Forelimb muscle (tissue), 1 donor: ENCODE results near the gene ATAD3A. TPM values are rescaled to one million over a fixed set of nuclear protein-coding genes. Genes with fewer than 3 reads are reported as not detected.
A peak's percentile ranks its signal among the peaks of the same experiment; 100 is the strongest.
"Not testable (repeated sequence)": the region's sequence is repeated elsewhere in the genome, so short reads cannot be mapped to it uniquely, and the experiment has no call there.

ENCODE experiments used
- DNase-seq: peaks from one replicate; pipeline ENCODE4 v3.0.0-alpha.2; 2013; ENCODE audit warnings: low read depth
- polyA plus RNA-seq: library from polyadenylated mRNA; unstranded; fragments of 120-200 nt; gene quantifications from one replicate; pipeline ENCODE4 v1.2.1, GENCODE V29; 2013; ENCODE audit not compliant: insufficient read length

ATAD3A gene
- polyA plus RNA-seq, 1 donor, result 16.7 TPM

DNA sequence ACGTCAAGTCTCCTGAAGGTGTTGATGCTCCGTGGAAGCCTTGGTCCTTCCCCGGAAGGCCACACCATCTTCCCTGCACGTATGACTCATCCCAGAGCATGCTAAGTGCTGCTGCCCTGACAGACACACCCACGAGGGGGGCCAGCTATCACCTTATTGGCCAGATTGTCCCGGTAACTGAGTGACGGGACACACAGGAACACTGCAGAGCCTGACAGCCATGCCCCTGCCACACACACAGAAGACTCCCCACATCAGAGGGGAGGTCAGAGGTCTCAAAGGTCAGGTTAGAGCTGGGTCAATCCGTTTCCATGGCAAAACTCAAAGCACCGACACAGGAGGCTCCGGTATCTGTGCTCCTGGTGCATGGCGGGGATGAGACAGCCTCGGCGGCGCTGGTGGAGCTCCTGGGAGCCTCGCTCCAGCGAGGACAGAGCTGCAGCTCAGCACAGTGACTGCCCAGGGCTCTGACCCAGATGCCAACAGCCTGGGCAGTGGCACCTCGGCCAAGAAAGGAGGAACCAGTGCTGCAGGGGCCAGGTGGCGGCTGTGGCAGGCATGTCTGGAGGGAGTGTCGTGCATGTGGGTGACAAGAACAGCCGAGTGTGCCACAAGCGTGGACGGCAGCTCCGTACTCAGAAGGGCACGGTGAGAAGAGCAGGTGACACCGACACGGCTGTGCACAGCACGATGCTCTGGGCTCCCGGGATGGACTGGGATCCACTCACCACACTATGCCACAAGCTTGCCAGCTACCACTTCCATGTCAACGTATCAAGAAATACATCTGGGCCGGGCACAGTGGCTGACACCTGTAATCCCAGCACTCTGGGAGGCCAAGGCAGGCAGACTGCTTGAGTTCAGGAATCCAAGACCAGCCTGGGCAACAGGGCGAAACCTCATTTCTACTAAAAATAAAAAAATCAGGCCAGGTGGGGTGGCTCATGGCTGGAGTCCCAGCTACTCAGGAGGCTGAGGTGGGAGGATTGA lies 43.3 kb downstream of the ATAD3A start:
- no peak for DNase-seq

DNA sequence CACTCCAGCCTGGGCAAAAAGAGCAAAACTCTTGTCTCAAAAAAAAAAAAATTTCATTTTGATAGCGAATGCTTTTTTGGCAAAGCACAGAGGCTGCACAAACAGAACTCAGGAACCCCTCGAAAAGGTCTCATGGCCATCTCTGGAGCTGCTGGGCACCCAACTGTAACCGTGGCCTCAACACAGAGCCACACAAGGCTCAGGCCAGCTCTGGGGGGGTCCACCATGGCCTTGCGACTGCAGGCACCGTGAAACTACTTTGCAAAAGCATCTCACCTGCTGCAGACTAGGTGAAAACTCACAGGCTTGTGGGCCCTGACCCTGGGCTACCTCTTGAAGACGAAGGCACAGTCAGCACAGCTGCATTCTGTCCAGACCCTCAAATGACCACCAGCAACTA lies 44.5 kb downstream of the ATAD3A start:
- DNase-seq, result no peak

- not testable (repeated sequence) for DNase-seq
Observed at GRCh38 chr1:1556961-1557360, 45.0 kb downstream of the ATAD3A start.

GRCh38 chr1:1557688-1558087 lies 45.7 kb downstream of the ATAD3A start:
- not testable (repeated sequence) for DNase-seq

- no peak for DNase-seq
Observed at GRCh38 chr1:1558591-1558990, 46.6 kb downstream of the ATAD3A start.

GRCh38 chr1:1559066-1559465 lies 47.1 kb downstream of the ATAD3A start:
- no peak for DNase-seq

DNA sequence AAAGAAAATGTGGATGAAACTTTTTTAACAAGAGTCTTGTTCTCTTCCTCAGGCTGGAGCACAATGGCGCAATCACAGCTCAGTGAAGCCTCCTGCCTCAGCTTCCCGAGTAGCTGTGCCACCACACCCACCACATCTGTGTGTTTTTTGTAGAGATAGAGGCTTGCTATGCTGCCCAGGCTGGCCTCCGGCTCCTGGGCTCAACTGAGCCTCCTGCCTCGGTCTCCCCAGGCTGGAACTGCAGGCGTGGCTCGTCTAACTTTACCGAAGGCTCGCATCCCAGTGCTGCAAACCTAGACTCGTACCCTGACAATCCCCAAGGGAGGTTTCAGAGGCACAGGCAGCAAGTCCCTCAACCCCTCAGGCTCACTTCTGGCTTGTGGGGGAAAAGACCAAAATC lies 48.2 kb downstream of the ATAD3A start:
- no peak for DNase-seq

- no peak for DNase-seq
Observed at GRCh38 chr1:1561801-1562470, 50.0 kb downstream of the ATAD3A start.

DNA sequence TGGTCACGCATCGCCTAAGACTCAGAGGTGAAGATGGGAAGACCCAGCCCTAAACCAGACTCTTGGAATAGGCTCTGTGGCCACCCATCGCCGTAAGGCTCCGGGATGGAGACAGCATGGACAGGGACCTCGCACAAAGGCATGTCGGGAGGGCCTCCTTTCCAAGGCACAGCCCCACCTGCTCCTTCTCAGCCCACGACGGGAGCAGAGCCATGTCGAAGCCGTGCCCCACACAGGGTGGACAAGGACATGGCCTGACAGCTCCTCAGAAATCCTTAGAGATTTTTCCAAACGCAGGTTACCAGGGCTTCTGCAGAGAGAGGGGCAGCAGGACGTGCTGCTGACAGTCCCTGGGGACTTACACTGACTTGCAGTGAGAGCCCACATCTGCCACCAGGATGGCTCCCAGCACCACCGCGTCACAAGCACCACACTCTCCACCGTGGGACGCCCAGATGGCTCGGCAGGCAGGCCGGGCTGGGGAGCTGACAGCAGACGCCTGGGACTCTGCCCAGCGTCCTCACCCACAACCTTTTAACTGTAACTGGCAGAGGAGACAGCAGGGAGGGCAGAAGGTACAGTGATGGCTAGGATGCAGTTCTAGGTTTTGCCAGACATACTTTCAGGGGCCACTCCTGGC lies 50.7 kb downstream of the ATAD3A start:
- no peak for DNase-seq

- no peak for DNase-seq
Observed at GRCh38 chr1:1563688-1564087, 51.7 kb downstream of the ATAD3A start.

DNA sequence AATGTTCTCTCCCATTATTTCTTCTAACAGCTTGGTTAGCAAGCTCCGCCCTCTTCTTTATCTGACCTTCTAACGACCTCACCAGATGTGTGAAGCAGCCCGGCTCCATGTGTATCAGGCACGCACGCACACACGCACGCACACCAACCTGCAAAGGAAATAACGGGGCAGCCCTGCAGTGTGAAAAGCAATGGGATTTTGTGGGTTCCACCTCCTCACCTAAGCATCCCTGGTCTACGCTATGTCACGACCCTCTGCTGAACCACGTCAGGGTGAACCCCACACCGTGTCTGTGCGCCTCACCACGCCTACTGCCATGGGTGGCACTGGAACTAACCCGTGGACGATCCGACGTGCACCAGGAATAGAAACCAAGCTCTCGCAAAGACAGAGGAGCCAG lies 52.3 kb downstream of the ATAD3A start:
- DNase-seq, result no peak

DNA sequence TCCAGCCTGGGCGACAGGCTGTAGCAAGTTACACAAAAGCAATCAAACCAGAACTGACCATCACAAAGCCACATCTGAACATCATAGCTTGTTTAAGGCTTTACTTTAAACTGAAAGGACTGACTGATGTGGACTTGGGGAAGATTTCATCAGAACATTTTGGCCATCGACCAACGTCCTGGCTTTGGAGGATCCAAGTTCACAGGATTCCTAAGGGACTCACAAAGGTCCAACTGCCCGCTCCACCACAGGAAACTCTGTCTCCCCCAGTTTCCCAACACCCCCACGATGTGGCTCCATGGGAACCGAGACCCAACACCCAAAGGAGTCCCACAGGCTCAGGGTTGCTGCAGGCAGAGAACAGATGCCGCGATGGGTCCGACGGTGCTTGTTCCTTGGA lies 53.4 kb downstream of the ATAD3A start:
- DNase-seq, result no peak

GRCh38 chr1:1567152-1567875 lies 55.4 kb downstream of the ATAD3A start:
- no peak for DNase-seq

DNA sequence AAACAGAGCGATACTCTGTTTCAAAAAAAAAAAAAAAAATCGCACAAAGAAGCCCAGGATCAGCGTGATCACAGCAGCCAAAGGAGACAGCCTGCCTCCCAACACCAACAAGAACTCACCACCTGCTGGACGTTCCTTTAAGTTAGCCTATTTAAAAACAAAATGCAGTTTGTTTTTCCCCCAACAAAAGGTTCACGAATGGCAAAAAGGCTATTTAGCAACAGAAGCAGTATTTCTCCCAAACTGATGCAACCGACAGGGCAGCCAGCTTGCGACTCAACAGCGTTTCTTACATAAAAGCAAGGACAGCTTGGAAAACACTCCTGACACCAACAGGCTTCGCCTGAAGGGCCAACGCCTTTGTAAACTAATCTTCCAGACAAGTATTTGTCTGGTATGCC lies 55.9 kb downstream of the ATAD3A start:
- DNase-seq, result no peak

- no peak for DNase-seq
Observed at GRCh38 chr1:1569341-1569740, 57.4 kb downstream of the ATAD3A start.

- no peak for DNase-seq
Observed at GRCh38 chr1:1573843-1574720, 62.1 kb downstream of the ATAD3A start.

- peak; percentile 70 for DNase-seq
Observed at GRCh38 chr1:1574721-1575537, 63.0 kb downstream of the ATAD3A start, which contains the start of gene SSU72. Gene SSU72, minus strand, starts transcription at chr1:1574863. Its CDS starts 306 bp downstream, at chr1:1574557.

- no peak for DNase-seq
Observed at GRCh38 chr1:1577367-1578011, 65.5 kb downstream of the ATAD3A start.

- DNase-seq, result no peak
Observed at GRCh38 chr1:1578371-1578940, 66.5 kb downstream of the ATAD3A start.
